Body of pancreas (tissue), 4 donors: ENCODE measurements around the gene C16orf92.

Source experiments
- CTCF ChIP-seq, 7 experiments: fragments of 450-650 bp in 4 of 7; fragments of 200-600 bp in 3 of 7; sonication (generic) in 3 of 7; IDR thresholded peaks; one replicate each; pipeline ENCODE4 v1.5.1; 2016 to 2019; ENCODE audit warnings: antibody characterized with exemption in 7 of 7
- POLR2A ChIP-seq, 3 donors: fragments of 450-650 bp; IDR thresholded peaks; one replicate each; pipeline ENCODE4 v1.6.1; 2016; ENCODE audit warnings: antibody characterized with exemption in 3 of 3, mild to moderate bottlenecking in 2 of 3

GRCh38 chr16:30030841-30031413 is 7.9 kb downstream of the C16orf92 start, which contains the start of gene TLCD3B:
- TF ChIP-seq POLR2A (IDR thresholded peaks at IDR 0.05) (no peak), CTCF (IDR thresholded peaks at IDR 0.05) (no peak)
